Ovary (tissue), 3 donors: ENCODE results near the gene TPH2.

Source experiments
- CTCF ChIP-seq, 3 donors: fragments of 450-650 bp in 2 of 3; fragments of 200-600 bp in 1 of 3; IDR thresholded peaks; one replicate each; pipeline versions ENCODE4 v1.5.1 to v1.8.0; 2016 to 2022; ENCODE audit warnings: antibody characterized with exemption in 3 of 3, mild to moderate bottlenecking in 1 of 3
- POLR2A ChIP-seq: fragments of 450-650 bp; IDR thresholded peaks from one replicate; pipeline ENCODE4 v1.6.1; 2017; ENCODE audit warnings: antibody characterized with exemption, mild to moderate bottlenecking, moderate library complexity
- donor health status: DM: no; HTN: no; CAD: no.

GRCh38 chr12:71955970-71956369 lies 17.3 kb downstream of the TPH2 start:
- TF ChIP-seq CTCF (IDR thresholded peaks at IDR 0.05), result no peak
- TF ChIP-seq POLR2A, result no peak
